CD14-positive monocyte (primary cell): ENCODE data around the gene PKLR. TPM values are rescaled to one million over a fixed set of nuclear protein-coding genes. Genes with fewer than 3 reads are reported as not detected.
A peak's percentile ranks its signal among the peaks of the same experiment; 100 is the strongest.

Experiments used
- DNase-seq, 3 donors: peaks; one replicate each; pipeline ENCODE4 v3.0.0-alpha.2; 2011 to 2022
- H2AFZ ChIP-seq: 2 replicates; pipeline ENCODE4 v1.6.0; 2012; ENCODE audit warnings: mild to moderate bottlenecking, low read depth, low read length, inconsistent platforms; ENCODE audit not compliant: insufficient read depth, poor library complexity, severe bottlenecking
- H3K27ac ChIP-seq, 2 donors: 1 replicate in 1 of 2; 2 replicates in 1 of 2; pipeline ENCODE4 v1.5.1; 2012 to 2013; ENCODE audit warnings: low read length in 2 of 2, control low read depth in 1 of 2, inconsistent platforms in 1 of 2, low read depth in 1 of 2, mild to moderate bottlenecking in 1 of 2
- H3K27me3 ChIP-seq, 2 donors: one replicate each; pipeline versions ENCODE4 v1.6.0 to v1.6.1; 2011 to 2013; ENCODE audit warnings: low read length in 2 of 2; ENCODE audit not compliant: control insufficient read depth in 2 of 2, insufficient read depth in 2 of 2
- H3K36me3 ChIP-seq, 2 donors: replicated peaks in 1 of 2; 1 replicate in 1 of 2; 2 replicates in 1 of 2; pipeline versions ENCODE4 v1.5.1 to v1.6.1; 2012 to 2013; ENCODE audit warnings: low read length in 2 of 2, control low read depth in 1 of 2, inconsistent platforms in 1 of 2, mild to moderate bottlenecking in 1 of 2; ENCODE audit not compliant: insufficient read depth in 2 of 2, control insufficient read depth in 1 of 2
- H3K4me1 ChIP-seq, 2 donors: 1 replicate in 1 of 2; 2 replicates in 1 of 2; pipeline versions ENCODE4 v1.5.1 to v1.6.1; 2012 to 2013; ENCODE audit warnings: low read length in 2 of 2, control low read depth in 1 of 2, inconsistent platforms in 1 of 2, mild to moderate bottlenecking in 1 of 2, moderate library complexity in 1 of 2; ENCODE audit not compliant: insufficient read depth in 2 of 2, control insufficient read depth in 1 of 2
- H3K4me2 ChIP-seq: replicated peaks from 2 replicates; pipeline ENCODE3; 2012; ENCODE audit warnings: low read length, moderate library complexity, mild to moderate bottlenecking; ENCODE audit not compliant: poor library complexity, severe bottlenecking; ENCODE audit errors: extremely low read depth
- H3K4me3 ChIP-seq, 3 experiments: fragments of 200-600 bp in 1 of 3; sonication (generic) in 1 of 3; replicated peaks in 1 of 3; 1 replicate in 2 of 3; 2 replicates in 1 of 3; pipeline ENCODE4 v1.5.1; 2011 to 2013; ENCODE audit warnings: low read length in 3 of 3, mild to moderate bottlenecking in 3 of 3, control low read depth in 2 of 3, low read depth in 2 of 3, inconsistent platforms in 1 of 3, moderate library complexity in 1 of 3
- H3K79me2 ChIP-seq: 2 replicates; pipeline ENCODE4 v1.6.0; 2012; ENCODE audit warnings: mild to moderate bottlenecking, control low read depth, inconsistent platforms, low read length, moderate library complexity; ENCODE audit not compliant: insufficient read depth
- H3K9ac ChIP-seq: 2 replicates; pipeline ENCODE4 v1.6.0; 2017; ENCODE audit warnings: low read length, mild to moderate bottlenecking; ENCODE audit not compliant: insufficient read depth, poor library complexity, severe bottlenecking
- H3K9me3 ChIP-seq, 2 donors: replicated peaks in 1 of 2; 1 replicate in 1 of 2; 2 replicates in 1 of 2; pipeline versions ENCODE4 v1.5.1 to v1.6.1; 2012 to 2013; ENCODE audit warnings: low read length in 2 of 2, control low read depth in 1 of 2; ENCODE audit not compliant: control insufficient read depth in 1 of 2, insufficient read depth in 1 of 2
- H4K20me1 ChIP-seq: 2 replicates; pipeline ENCODE4 v1.6.0; 2012; ENCODE audit warnings: mild to moderate bottlenecking, low read length, control low read depth, moderate library complexity; ENCODE audit not compliant: insufficient read depth
- H3K27ac Mint-ChIP-seq, 7 donors: one replicate each; pipeline ENCODE4 v1.8.0; 2020; ENCODE audit warnings: mild to moderate bottlenecking in 7 of 7, mixed read lengths in 7 of 7, moderate library complexity in 6 of 7, inconsistent platforms in 2 of 7
- H3K27me3 Mint-ChIP-seq, 3 donors: one replicate each; pipeline ENCODE4 v1.8.0; 2021 to 2022; ENCODE audit warnings: low read depth in 3 of 3, mild to moderate bottlenecking in 3 of 3, mixed read lengths in 3 of 3, moderate library complexity in 3 of 3, inconsistent platforms in 1 of 3
- H3K36me3 Mint-ChIP-seq, 2 donors: one replicate each; pipeline ENCODE4 v1.8.0; 2020; ENCODE audit warnings: mixed read lengths in 2 of 2, inconsistent platforms in 1 of 2, mild to moderate bottlenecking in 1 of 2
- H3K4me1 Mint-ChIP-seq: one replicate; pipeline ENCODE4 v1.8.0; 2020; ENCODE audit warnings: mild to moderate bottlenecking, mixed read lengths
- H3K4me3 Mint-ChIP-seq, 2 donors: one replicate each; pipeline ENCODE4 v1.8.0; 2020; ENCODE audit warnings: mild to moderate bottlenecking in 2 of 2, mixed read lengths in 2 of 2, moderate library complexity in 1 of 2
- H3K9me3 Mint-ChIP-seq, 7 donors: one replicate each; pipeline ENCODE4 v1.8.0; 2020 to 2022; ENCODE audit warnings: mixed read lengths in 7 of 7, mild to moderate bottlenecking in 6 of 7, moderate library complexity in 6 of 7, inconsistent platforms in 2 of 7
- CTCF ChIP-seq: fragments of 200-600 bp; IDR thresholded peaks from one replicate; pipeline ENCODE4 v1.8.0; 2022; ENCODE audit warnings: antibody characterized with exemption, mild to moderate bottlenecking
- WGBS: methylation state at CpG from one replicate; pipeline ENCODE4 v1.1.5; 2013; ENCODE audit warnings: missing lambda C conversion rate; ENCODE audit not compliant: insufficient coverage; 5-methylcytosine and 5-hydroxymethylcytosine counted together
- intact Hi-C, 2 donors: fragments of 100-400 bp; cut with micrococcal nuclease; formaldehyde crosslinking; loops; one replicate each; pipeline versions ENCODE4 v1.15.0 to v1.15.1; 2023
- polyA plus RNA-seq, 3 donors: library from polyadenylated mRNA; depleted of rRNA in 1 of 3; unstranded in 2 of 3; stranded (reverse) in 1 of 3; fragments of 300-500 nt in 2 of 3; fragments of >200 nt in 1 of 3; fragmentation: Illumina TruSeq in 2 of 3; gene quantifications; 1 replicate in 2 of 3; 2 replicates in 1 of 3; pipeline ENCODE4 v1.2.3, GENCODE V29; 2012 to 2021

Gene PKLR
- polyA plus RNA-seq, 3 donors = 0.05 TPM; not detected in 2

- Histone ChIP-seq H3K4me1 (peaks cover 32 to 39% of the 10 kb centered on the region in 2 donors), H4K20me1 (no peaks in the 10 kb centered on the region), H3K4me3 (no peak overlapping the region), H3K9me3 (no peaks in the 10 kb centered on the region), H3K9ac (no peak overlapping the region), H3K27ac (no peak overlapping the region), H2AFZ (no peak overlapping the region), H3K79me2 (peaks cover 3% of the 10 kb centered on the region), H3K4me2 (no peak overlapping the region), H3K27me3 (no peaks in the 10 kb centered on the region), H3K36me3 (peaks cover 0 to 2% of the 10 kb centered on the region in 2 donors)
- 100% methylated on average over 1 of the region's 7 CpGs for WGBS
- H3K9me3 Mint-ChIP-seq = no peaks in the 10 kb centered on the region
- no peak for TF ChIP-seq CTCF
- peak overlapping the region in 2 of 7 donors; percentile 17 to 18 for H3K27ac Mint-ChIP-seq
- DNase-seq = no peak
- H3K4me1 Mint-ChIP-seq = peaks cover 33% of the 10 kb centered on the region
- H3K27me3 Mint-ChIP-seq = peaks cover 0 to 5% (median 1%) of the 10 kb centered on the region in 3 donors
- intact Hi-C loops = loop anchor here (2.0 to 5.0 kb wide), 3 partner anchors 71 to 341 kb away; partner anchors contain the start of gene RUSC1 (in 1 of the 2)
- no peak overlapping the region for H3K4me3 Mint-ChIP-seq
- H3K36me3 Mint-ChIP-seq = peaks cover 4 to 13% of the 10 kb centered on the region in 2 donors
Observed at GRCh38 chr1:155251566-155251965, 49.7 kb downstream of the PKLR start.

GRCh38 chr1:155250633-155251449 lies 50.4 kb downstream of the PKLR start:
- peak overlapping the region; percentile 69 for H3K9ac ChIP-seq
- 22% methylated on average over 23 of the region's 23 CpGs for WGBS
- peaks cover 0 to 3% (median 1%) of the 10 kb centered on the region in 3 donors for H3K27me3 Mint-ChIP-seq

More at GRCh38 chr1:155250633-155251449, 50.4 kb downstream of the PKLR start:
- Mint-ChIP-seq H3K36me3 (peaks cover 7 to 11% of the 10 kb centered on the region in 2 donors), H3K9me3 (no peaks in the 10 kb centered on the region), H3K27ac (peak overlapping the region in 3 of 7 donors; percentile 3 to 50 (median 18)), H3K4me3 (peak overlapping the region; percentile 66 to 73), H3K4me1 (peaks cover 26% of the 10 kb centered on the region)
- no peaks in the 10 kb centered on the region for H4K20me1 ChIP-seq
- DNase-seq = peak; percentile 92 to 94 (median 92)
- H3K36me3 ChIP-seq = no peaks in the 10 kb centered on the region
- H2AFZ ChIP-seq = peak overlapping the region; percentile 98
- H3K4me1 ChIP-seq = peaks cover 26 to 35% of the 10 kb centered on the region in 2 donors
- intact Hi-C loops = loop anchor here (2.0 to 5.0 kb wide), 3 partner anchors 71 to 341 kb away; partner anchors contain the start of gene RUSC1 (in 1 of the 2)
- peak overlapping the region; percentile 92 for H3K4me2 ChIP-seq
- H3K79me2 ChIP-seq = peaks cover 3% of the 10 kb centered on the region
- H3K9me3 ChIP-seq = no peaks in the 10 kb centered on the region
- no peaks in the 10 kb centered on the region for H3K27me3 ChIP-seq
- TF ChIP-seq CTCF = peak; percentile 100
- H3K27ac ChIP-seq = peak overlapping the region in 1 of 2 donors; percentile 73
- H3K4me3 ChIP-seq = peak overlapping the region; percentile 36 to 83 (median 60)
